GM12873 (cell line): Measurements from ENCODE around the gene SLC17A8.
A peak's percentile ranks its signal among the peaks of the same experiment; 100 is the strongest.

Experiments used
- TF ChIP-seq, protein P1 (sequence below): IDR thresholded peaks from 2 replicates; pipeline ENCODE4 v1.5.1; 2012; ENCODE audit warnings: low read depth, mild to moderate bottlenecking, moderate library complexity, low read length, control low read depth; ENCODE audit not compliant: insufficient read depth; ENCODE audit errors: missing control alignments

Gene SLC17A8

DNA sequence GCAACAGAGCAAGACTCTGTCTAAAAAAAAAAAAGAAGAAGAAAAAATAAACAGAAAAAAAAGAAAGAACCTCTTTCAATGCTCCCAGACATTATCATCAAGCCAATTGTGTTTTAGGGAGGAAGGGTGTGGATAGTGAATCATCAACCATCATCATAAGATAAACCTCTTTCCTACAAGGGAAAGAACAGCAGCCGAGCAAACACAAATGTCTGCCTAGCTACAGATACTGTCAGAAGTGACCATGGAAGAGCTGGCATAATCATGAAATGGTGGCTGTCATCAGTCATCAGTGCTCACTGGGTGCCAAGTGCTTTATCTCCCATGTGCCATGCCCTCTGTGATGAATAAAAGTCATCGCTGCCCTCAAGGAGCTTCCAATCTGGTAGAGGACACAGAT is 46.6 kb downstream of the SLC17A8 start:
- TF ChIP-seq, protein P1, sequence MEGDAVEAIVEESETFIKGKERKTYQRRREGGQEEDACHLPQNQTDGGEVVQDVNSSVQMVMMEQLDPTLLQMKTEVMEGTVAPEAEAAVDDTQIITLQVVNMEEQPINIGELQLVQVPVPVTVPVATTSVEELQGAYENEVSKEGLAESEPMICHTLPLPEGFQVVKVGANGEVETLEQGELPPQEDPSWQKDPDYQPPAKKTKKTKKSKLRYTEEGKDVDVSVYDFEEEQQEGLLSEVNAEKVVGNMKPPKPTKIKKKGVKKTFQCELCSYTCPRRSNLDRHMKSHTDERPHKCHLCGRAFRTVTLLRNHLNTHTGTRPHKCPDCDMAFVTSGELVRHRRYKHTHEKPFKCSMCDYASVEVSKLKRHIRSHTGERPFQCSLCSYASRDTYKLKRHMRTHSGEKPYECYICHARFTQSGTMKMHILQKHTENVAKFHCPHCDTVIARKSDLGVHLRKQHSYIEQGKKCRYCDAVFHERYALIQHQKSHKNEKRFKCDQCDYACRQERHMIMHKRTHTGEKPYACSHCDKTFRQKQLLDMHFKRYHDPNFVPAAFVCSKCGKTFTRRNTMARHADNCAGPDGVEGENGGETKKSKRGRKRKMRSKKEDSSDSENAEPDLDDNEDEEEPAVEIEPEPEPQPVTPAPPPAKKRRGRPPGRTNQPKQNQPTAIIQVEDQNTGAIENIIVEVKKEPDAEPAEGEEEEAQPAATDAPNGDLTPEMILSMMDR: no peak

DNA sequence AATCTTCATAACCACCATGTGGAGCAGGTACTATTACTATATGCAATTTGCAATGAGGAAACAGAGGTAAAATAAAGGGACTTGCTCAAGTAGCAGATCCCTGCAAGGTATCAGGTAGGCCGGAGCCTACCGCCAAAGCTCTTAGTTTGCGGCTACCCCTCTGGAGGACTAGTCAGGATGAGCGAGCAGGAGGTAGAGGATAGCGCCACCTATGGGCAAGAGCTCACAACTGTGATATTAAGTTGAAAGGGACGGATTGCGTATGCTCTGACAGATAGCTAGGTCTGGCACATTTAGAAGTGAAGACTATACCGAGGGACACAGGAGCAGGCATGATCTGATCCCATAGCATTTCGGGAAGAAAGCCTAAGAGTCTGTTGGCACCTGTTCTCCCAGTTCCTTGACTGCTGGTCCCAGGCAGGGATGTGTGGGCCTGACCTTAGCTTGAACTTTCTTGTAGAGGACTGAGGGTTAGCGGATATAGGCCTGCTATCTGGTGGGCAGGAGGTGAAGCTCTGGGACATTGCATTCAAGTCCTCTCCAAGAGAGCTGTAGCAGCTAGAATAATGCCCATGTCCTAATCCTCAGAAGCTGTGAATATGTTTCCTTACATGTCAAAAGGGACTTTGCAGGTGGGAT is 48.0 kb downstream of the SLC17A8 start:
- TF ChIP-seq, protein P1: peak; percentile 77

DNA sequence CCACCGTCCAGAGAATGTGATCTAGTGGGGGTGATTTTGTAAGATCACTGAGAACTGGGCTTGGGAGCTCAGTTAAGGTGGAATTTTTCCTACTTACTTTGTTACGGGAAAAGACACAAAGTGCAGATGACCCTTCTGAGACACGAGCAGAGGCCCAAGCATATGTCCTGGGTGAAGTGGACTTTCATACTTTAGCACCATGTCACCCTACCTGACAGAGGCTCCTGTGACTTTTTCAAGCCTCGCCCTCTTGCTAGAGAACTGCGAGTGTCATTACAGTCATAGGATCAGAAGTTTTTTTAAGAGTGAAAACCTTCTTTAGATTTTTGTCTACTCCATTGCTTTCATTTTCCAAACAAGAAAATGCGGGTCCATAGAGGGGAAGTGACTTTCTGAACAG is 56.1 kb downstream of the SLC17A8 start:
- TF ChIP-seq, protein P1: no peak

DNA sequence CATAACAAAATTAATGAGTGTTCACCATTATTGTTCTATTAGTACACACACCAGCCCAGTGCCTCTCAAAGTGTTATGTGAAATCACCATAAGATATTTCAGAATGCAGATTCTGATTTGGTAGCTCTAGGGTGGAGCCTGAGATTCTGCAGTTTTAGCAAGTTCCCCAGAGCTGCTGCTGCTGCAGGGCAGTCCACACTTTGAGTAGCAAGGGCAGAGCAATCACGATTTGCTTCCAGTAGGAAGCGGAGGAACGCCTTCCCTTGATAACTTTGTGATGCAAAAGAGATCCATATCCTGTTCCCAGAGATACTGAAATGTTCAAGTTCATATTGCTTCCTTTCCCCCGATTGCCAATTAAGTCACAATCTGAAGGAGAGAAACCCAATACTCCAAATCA is 57.9 kb downstream of the SLC17A8 start:
- TF ChIP-seq, protein P1: no peak

DNA sequence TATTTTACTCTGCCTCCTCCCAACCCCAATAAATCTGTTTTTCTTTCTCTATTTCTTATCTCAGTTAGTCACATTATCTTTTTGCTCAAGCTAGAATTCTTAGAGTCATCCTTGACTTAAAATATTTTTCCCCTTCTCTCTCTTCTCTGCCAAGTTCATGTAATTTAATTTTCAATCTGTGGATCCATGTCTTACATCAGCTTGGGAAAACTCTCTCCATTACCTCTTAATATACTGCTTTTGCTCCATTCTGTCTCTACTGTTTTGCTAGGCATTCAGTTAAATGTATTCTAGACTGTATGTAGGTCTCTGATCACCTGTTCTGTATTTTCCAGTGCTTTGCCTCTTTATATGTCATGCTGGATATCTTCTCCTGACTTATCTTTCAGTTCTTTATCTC is 65.8 kb downstream of the SLC17A8 start:
- TF ChIP-seq, protein P1: no peak

DNA sequence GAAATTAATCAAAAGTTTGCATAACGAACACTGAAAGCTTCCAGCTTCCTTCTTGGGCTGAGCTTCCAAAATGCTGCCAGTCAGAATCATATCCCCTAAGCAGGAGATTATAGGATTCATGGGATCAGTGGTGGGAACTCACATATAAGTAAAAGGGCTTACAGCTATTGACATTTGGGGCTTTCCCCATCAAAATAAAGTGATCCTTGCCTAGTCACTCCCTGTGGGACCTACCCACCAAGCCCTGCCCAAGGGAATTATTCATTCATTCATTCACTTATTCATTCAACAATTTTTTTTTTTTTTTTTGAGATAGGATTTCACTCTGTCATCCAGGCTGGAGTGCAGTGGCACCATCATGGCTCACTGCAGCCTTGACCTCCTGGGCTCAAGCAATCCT is 69.3 kb downstream of the SLC17A8 start:
- TF ChIP-seq, protein P1: no peak

DNA sequence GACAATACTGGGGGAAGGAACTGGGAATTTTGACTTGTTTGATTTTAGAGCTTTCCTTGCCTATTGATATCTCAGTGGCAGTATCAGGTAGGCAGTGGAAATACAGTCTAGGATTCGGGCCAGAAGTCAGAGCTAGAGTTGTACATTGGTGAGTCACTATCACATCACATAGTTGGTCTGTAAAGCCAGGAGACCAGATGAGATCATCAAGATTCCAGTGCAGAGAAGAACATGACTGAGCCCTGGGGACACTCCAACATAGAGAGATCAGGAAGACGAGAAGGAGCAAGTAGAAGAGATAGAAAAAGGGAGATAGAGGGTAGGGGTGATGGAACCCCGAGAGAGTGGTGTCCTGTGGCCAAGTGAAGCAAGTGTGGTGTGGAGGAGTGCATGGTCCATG is 70.2 kb downstream of the SLC17A8 start:
- TF ChIP-seq, protein P1: no peak
